Liver (tissue), 9 donors: ENCODE results near the gene ERC1. TPM values are rescaled to one million over a fixed set of nuclear protein-coding genes. Genes with fewer than 3 reads are reported as not detected.
"Not testable (repeated sequence)": the region's sequence is repeated elsewhere in the genome, so short reads cannot be mapped to it uniquely, and the experiment has no call there.

ENCODE experiments used
- DNase-seq: peaks from one replicate; pipeline ENCODE4 v3.0.0-alpha.2; 2017; ENCODE audit warnings: low spot score
- H3K27ac ChIP-seq, 2 donors: one replicate each; pipeline ENCODE4 v1.7.0; 2013; ENCODE audit warnings: inconsistent platforms in 2 of 2, low read length in 2 of 2, control low read depth in 1 of 2, low read depth in 1 of 2, mild to moderate bottlenecking in 1 of 2
- H3K27me3 ChIP-seq, 4 donors: one replicate each; pipeline versions ENCODE4 v1.6.1 to v1.7.0; 2013; ENCODE audit warnings: low read length in 3 of 4, inconsistent platforms in 1 of 4, mild to moderate bottlenecking in 1 of 4, moderate library complexity in 1 of 4; ENCODE audit not compliant: control insufficient read depth in 4 of 4, insufficient read depth in 4 of 4
- H3K36me3 ChIP-seq, 4 donors: one replicate each; pipeline versions ENCODE4 v1.6.1 to v1.7.0; 2013; ENCODE audit warnings: low read length in 3 of 4, mild to moderate bottlenecking in 3 of 4, low read depth in 1 of 4, moderate library complexity in 1 of 4; ENCODE audit not compliant: control insufficient read depth in 4 of 4, insufficient read depth in 3 of 4
- H3K4me1 ChIP-seq, 4 donors: one replicate each; pipeline versions ENCODE4 v1.6.1 to v1.7.0; 2013; ENCODE audit warnings: low read length in 3 of 4, mild to moderate bottlenecking in 3 of 4, moderate library complexity in 1 of 4; ENCODE audit not compliant: control insufficient read depth in 4 of 4, insufficient read depth in 4 of 4
- H3K4me3 ChIP-seq, 3 donors: one replicate each; pipeline versions ENCODE4 v1.6.1 to v1.7.0; 2013; ENCODE audit warnings: low read length in 3 of 3, control low read depth in 1 of 3, low read depth in 1 of 3, mild to moderate bottlenecking in 1 of 3
- H3K9ac ChIP-seq, 2 donors: one replicate each; pipeline ENCODE4 v1.7.0; 2013; ENCODE audit warnings: low read length in 2 of 2, mild to moderate bottlenecking in 2 of 2, moderate library complexity in 2 of 2, control low read depth in 1 of 2, low read depth in 1 of 2
- H3K9me3 ChIP-seq, 4 donors: one replicate each; pipeline versions ENCODE4 v1.6.1 to v1.7.0; 2013; ENCODE audit warnings: low read length in 3 of 4; ENCODE audit not compliant: control insufficient read depth in 4 of 4
- EGR1 ChIP-seq, 2 donors: IDR thresholded peaks; 2 replicates each; pipeline ENCODE4 v1.6.1; 2016 to 2018; ENCODE audit warnings: antibody characterized with exemption in 2 of 2, low read depth in 2 of 2
- FOXA2 ChIP-seq: IDR thresholded peaks from 2 replicates; pipeline ENCODE4 v1.6.1; 2016; ENCODE audit warnings: antibody characterized with exemption
- GABPA ChIP-seq, 2 donors: IDR thresholded peaks in 1 of 2; conservative IDR thresholded peaks in 1 of 2; 2 replicates each; pipeline ENCODE4 v1.6.1; 2016; ENCODE audit warnings: antibody characterized with exemption in 2 of 2, mild to moderate bottlenecking in 1 of 2, moderate library complexity in 1 of 2
- HNF4A ChIP-seq, 2 donors: conservative IDR thresholded peaks; 2 replicates each; pipeline ENCODE4 v1.6.1; 2016; ENCODE audit warnings: antibody characterized with exemption in 2 of 2, mild to moderate bottlenecking in 2 of 2
- HNF4G ChIP-seq: IDR thresholded peaks from 2 replicates; pipeline ENCODE4 v1.6.1; 2016; ENCODE audit warnings: antibody characterized with exemption
- JUND ChIP-seq, 2 donors: IDR thresholded peaks; 2 replicates each; pipeline ENCODE4 v1.6.1; 2016; ENCODE audit warnings: antibody characterized with exemption in 2 of 2
- MAX ChIP-seq: IDR thresholded peaks from 2 replicates; pipeline ENCODE4 v1.6.1; 2016; ENCODE audit warnings: antibody characterized with exemption
- NR2F2 ChIP-seq: IDR thresholded peaks from 2 replicates; pipeline ENCODE4 v1.6.1; 2016; ENCODE audit warnings: antibody characterized with exemption
- RAD21 ChIP-seq, 2 donors: IDR thresholded peaks; 2 replicates each; pipeline ENCODE4 v1.6.1; 2016; ENCODE audit warnings: antibody characterized with exemption in 2 of 2, mild to moderate bottlenecking in 2 of 2
- RXRA ChIP-seq, 2 donors: IDR thresholded peaks; 2 replicates each; pipeline ENCODE4 v1.6.1; 2017 to 2018; ENCODE audit warnings: antibody characterized with exemption in 2 of 2, mild to moderate bottlenecking in 1 of 2
- SP1 ChIP-seq: IDR thresholded peaks from 2 replicates; pipeline ENCODE4 v1.6.1; 2018; ENCODE audit warnings: antibody characterized with exemption, mild to moderate bottlenecking
- TAF1 ChIP-seq: conservative IDR thresholded peaks from 2 replicates; pipeline ENCODE4 v1.6.1; 2016; ENCODE audit warnings: antibody characterized with exemption, mild to moderate bottlenecking
- YY1 ChIP-seq: IDR thresholded peaks from 2 replicates; pipeline ENCODE4 v1.6.1; 2016; ENCODE audit warnings: antibody characterized with exemption, mild to moderate bottlenecking
- WGBS: extraction: QIAGEN DNeasy Blood & Tissue Kit; methylation state at CpG from one replicate; pipeline ENCODE4 v1.1.7; 2013; 5-methylcytosine and 5-hydroxymethylcytosine counted together
- polyA plus RNA-seq, 2 donors: library from polyadenylated mRNA; stranded (reverse) in 1 of 2; unstranded in 1 of 2; fragments of 200-250 nt in 1 of 2; fragments of >200 nt in 1 of 2; fragmentation: Nextera tagmentation in 1 of 2; extraction: Ambion mirVana in 1 of 2; gene quantifications; one replicate each; pipeline versions ENCODE4 v1.2.1 to v1.2.3, GENCODE V29; 2013 to 2015
- total RNA-seq, 2 donors: library from RNA; depleted of rRNA; stranded (reverse); fragments of >200 nt; gene quantifications; one replicate each; pipeline ENCODE4 v1.2.3, GENCODE V29; 2014
- TF ChIP-seq, protein P1 (sequence below): IDR thresholded peaks from 2 replicates; pipeline ENCODE4 v1.6.1; 2016; ENCODE audit warnings: antibody characterized with exemption
- TF ChIP-seq, protein P2 (sequence below): IDR thresholded peaks from 2 replicates; pipeline ENCODE4 v1.6.1; 2016; ENCODE audit warnings: antibody characterized with exemption, mild to moderate bottlenecking
- TF ChIP-seq, protein P3 (sequence below): fragments of 150-350 bp; IDR thresholded peaks from 2 replicates; pipeline ENCODE4 v1.5.1; 2017; ENCODE audit warnings: improper control_type of control experiment, low read depth, low read length; ENCODE audit not compliant: missing input control
- donor health status: healthy.
- donor health status: healthy.
- donor health status: healthy.
- donor health status: healthy.
- donor health status: healthy.

The ERC1 gene
- total and polyA plus RNA-seq, 4 donors = 6.2 to 50.2 (median 10.3) TPM

DNA sequence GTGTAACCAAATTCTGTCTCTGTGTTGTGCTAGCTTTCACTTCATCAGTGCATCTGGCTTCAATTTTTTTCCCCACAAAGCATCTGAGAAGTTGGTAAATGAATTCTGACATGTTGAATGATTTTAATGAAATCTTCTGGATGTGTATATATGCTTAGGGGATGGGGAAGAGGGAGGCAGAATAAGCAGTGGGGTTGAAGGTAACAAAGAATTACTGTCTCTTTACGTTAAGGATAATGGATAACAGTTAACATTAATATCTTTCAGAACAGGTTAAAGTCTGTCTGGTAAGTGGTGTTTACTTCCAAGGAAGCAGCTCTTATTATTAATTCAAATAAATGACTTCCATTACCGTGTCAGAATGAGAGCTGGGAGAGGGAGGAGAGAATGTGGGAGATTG, 261.7 kb downstream of the ERC1 start:
- Histone ChIP-seq H3K4me1 (no peaks in the 10 kb centered on the region), H3K9ac (no peak overlapping the region), H3K4me3 (no peak overlapping the region), H3K36me3 (peaks cover 0 to 3% (median 0%) of the 10 kb centered on the region in 4 donors), H3K9me3 (no peaks in the 10 kb centered on the region), H3K27ac (no peak overlapping the region), H3K27me3 (no peaks in the 10 kb centered on the region)
- DNase-seq = no peak
- WGBS = 87% methylated on average over 2 of the region's 2 CpGs
- TF ChIP-seq, protein P1, sequence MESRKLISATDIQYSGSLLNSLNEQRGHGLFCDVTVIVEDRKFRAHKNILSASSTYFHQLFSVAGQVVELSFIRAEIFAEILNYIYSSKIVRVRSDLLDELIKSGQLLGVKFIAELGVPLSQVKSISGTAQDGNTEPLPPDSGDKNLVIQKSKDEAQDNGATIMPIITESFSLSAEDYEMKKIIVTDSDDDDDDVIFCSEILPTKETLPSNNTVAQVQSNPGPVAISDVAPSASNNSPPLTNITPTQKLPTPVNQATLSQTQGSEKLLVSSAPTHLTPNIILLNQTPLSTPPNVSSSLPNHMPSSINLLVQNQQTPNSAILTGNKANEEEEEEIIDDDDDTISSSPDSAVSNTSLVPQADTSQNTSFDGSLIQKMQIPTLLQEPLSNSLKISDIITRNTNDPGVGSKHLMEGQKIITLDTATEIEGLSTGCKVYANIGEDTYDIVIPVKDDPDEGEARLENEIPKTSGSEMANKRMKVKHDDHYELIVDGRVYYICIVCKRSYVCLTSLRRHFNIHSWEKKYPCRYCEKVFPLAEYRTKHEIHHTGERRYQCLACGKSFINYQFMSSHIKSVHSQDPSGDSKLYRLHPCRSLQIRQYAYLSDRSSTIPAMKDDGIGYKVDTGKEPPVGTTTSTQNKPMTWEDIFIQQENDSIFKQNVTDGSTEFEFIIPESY = no peak
- TF ChIP-seq EGR1 (IDR thresholded peaks at IDR 0.05; ENCODE audit: low read depth in 2 of 2) (no peak), RAD21 (IDR thresholded peaks at IDR 0.05) (no peak), HNF4G (no peak), NR2F2 (no peak), GABPA (IDR thresholded peaks at IDR 0.05 in 1 of 2, conservative IDR thresholded peaks at IDR 0.05 in 1 of 2) (no peak), RXRA (IDR thresholded peaks at IDR 0.05) (no peak), MAX (no peak), YY1 (no peak), FOXA2 (no peak), JUND (IDR thresholded peaks at IDR 0.05) (no peak), TAF1 (no peak), SP1 (no peak), HNF4A (conservative IDR thresholded peaks at IDR 0.05) (no peak)
- TF ChIP-seq, protein P2, sequence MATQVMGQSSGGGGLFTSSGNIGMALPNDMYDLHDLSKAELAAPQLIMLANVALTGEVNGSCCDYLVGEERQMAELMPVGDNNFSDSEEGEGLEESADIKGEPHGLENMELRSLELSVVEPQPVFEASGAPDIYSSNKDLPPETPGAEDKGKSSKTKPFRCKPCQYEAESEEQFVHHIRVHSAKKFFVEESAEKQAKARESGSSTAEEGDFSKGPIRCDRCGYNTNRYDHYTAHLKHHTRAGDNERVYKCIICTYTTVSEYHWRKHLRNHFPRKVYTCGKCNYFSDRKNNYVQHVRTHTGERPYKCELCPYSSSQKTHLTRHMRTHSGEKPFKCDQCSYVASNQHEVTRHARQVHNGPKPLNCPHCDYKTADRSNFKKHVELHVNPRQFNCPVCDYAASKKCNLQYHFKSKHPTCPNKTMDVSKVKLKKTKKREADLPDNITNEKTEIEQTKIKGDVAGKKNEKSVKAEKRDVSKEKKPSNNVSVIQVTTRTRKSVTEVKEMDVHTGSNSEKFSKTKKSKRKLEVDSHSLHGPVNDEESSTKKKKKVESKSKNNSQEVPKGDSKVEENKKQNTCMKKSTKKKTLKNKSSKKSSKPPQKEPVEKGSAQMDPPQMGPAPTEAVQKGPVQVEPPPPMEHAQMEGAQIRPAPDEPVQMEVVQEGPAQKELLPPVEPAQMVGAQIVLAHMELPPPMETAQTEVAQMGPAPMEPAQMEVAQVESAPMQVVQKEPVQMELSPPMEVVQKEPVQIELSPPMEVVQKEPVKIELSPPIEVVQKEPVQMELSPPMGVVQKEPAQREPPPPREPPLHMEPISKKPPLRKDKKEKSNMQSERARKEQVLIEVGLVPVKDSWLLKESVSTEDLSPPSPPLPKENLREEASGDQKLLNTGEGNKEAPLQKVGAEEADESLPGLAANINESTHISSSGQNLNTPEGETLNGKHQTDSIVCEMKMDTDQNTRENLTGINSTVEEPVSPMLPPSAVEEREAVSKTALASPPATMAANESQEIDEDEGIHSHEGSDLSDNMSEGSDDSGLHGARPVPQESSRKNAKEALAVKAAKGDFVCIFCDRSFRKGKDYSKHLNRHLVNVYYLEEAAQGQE = no peak
- TF ChIP-seq, protein P3, sequence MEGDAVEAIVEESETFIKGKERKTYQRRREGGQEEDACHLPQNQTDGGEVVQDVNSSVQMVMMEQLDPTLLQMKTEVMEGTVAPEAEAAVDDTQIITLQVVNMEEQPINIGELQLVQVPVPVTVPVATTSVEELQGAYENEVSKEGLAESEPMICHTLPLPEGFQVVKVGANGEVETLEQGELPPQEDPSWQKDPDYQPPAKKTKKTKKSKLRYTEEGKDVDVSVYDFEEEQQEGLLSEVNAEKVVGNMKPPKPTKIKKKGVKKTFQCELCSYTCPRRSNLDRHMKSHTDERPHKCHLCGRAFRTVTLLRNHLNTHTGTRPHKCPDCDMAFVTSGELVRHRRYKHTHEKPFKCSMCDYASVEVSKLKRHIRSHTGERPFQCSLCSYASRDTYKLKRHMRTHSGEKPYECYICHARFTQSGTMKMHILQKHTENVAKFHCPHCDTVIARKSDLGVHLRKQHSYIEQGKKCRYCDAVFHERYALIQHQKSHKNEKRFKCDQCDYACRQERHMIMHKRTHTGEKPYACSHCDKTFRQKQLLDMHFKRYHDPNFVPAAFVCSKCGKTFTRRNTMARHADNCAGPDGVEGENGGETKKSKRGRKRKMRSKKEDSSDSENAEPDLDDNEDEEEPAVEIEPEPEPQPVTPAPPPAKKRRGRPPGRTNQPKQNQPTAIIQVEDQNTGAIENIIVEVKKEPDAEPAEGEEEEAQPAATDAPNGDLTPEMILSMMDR = no peak

DNA sequence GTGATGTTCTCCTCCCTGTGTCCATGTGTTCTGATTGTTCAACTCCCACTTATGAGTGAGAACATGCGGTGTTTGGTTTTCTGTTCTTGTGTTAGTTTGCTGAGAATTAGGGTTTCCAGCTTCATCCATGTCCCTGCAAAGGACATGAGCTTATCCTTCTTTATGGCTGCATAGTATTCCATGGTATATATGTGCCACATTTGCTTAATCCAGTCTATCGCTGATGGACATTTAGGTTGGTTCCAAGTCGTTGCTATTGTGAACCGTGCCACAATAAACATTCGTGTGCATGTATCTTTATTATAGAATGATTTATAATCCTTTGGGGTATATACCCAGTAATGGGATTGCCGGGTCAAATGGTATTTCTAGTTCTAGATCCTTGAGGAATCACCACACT, 264.1 kb downstream of the ERC1 start:
- H3K4me1 ChIP-seq, H3K4me3 ChIP-seq, DNase-seq, H3K36me3 ChIP-seq, H3K27ac ChIP-seq, H3K9ac ChIP-seq, H3K27me3 ChIP-seq, H3K9me3 ChIP-seq: not testable (repeated sequence)
- 98% methylated on average over 6 of the region's 6 CpGs for WGBS

DNA sequence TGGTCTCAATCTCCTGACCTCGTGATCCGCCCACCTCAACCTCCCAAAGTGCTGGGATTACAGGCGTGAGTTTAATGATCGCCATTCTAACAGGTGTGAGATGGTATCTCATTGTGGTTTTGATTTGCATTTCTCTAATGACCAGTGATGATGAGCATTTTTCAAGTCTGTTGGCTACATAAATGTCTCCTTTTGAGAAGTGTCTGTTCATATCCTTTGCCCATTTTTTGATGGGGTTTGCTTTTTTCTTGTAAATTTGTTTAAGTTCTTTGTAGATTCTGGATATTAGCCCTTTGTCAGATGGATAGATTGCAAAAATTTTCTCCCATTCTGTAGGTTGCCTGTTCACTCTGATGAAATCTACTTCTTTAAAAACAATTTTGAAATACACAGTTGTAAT, 264.8 kb downstream of the ERC1 start:
- not testable (repeated sequence) for H3K27ac ChIP-seq, H3K9ac ChIP-seq, H3K9me3 ChIP-seq, H3K27me3 ChIP-seq, H3K36me3 ChIP-seq, H3K4me3 ChIP-seq, DNase-seq, H3K4me1 ChIP-seq
- 94% methylated on average over 4 of the region's 4 CpGs for WGBS
